Glomerular endothelial cell (primary cell): ENCODE results near the gene EEIG2. TPM values are rescaled to one million over a fixed set of nuclear protein-coding genes. Genes with fewer than 3 reads are reported as not detected.
"Not testable (repeated sequence)": the region's sequence is repeated elsewhere in the genome, so short reads cannot be mapped to it uniquely, and the experiment has no call there.

Experiments used
- DNase-seq: peaks from one replicate; pipeline ENCODE4 v3.0.0-alpha.2; 2011; ENCODE audit warnings: low read depth, low spot score; ENCODE audit errors: extremely low read depth
- total RNA-seq: library from RNA; depleted of rRNA; stranded (reverse); fragments of >200 nt; gene quantifications from 2 replicates; pipeline ENCODE4 v1.2.3, GENCODE V29; 2015

EEIG2 gene
- total RNA-seq: 2.8 TPM in 2 replicates

GRCh38 chr1:108559215-108560186 is at the start of gene EEIG2:
Gene EEIG2 (plus strand): TSS chr1:108560100. CDS start chr1:108560429, 329 bp downstream.
- DNase-seq: no peak

GRCh38 chr1:108511764-108512163 is 48.1 kb upstream of the EEIG2 start:
- DNase-seq: no peak

- DNase-seq: peak; percentile 7
These were observed 47.5 kb upstream of the EEIG2 start for GRCh38 chr1:108512239-108513043.

GRCh38 chr1:108513044-108513415 is 46.9 kb upstream of the EEIG2 start:
- no peak for DNase-seq

- not testable (repeated sequence) for DNase-seq
These were observed 46.0 kb upstream of the EEIG2 start for GRCh38 chr1:108513914-108514313.

GRCh38 chr1:108517301-108517897 is 42.5 kb upstream of the EEIG2 start:
- not testable (repeated sequence) for DNase-seq

- DNase-seq: no peak
These were observed 37.9 kb upstream of the EEIG2 start for GRCh38 chr1:108521990-108522393.

- no peak for DNase-seq
These were observed 36.1 kb upstream of the EEIG2 start for GRCh38 chr1:108523829-108524228.

GRCh38 chr1:108524676-108525075 is 35.2 kb upstream of the EEIG2 start:
- DNase-seq: no peak

- DNase-seq: no peak
These were observed 32.8 kb upstream of the EEIG2 start for GRCh38 chr1:108527135-108527534.

- no peak for DNase-seq
These were observed 32.1 kb upstream of the EEIG2 start for GRCh38 chr1:108527837-108528236.

GRCh38 chr1:108531444-108531843 is 28.5 kb upstream of the EEIG2 start:
- no peak for DNase-seq

GRCh38 chr1:108532730-108533129 is 27.2 kb upstream of the EEIG2 start:
- no peak for DNase-seq

GRCh38 chr1:108533351-108534083 is 26.4 kb upstream of the EEIG2 start:
- DNase-seq: no peak

- no peak for DNase-seq
These were observed 25.1 kb upstream of the EEIG2 start for GRCh38 chr1:108534759-108535158.

GRCh38 chr1:108535315-108535897 is 24.5 kb upstream of the EEIG2 start:
- not testable (repeated sequence) for DNase-seq

- not testable (repeated sequence) for DNase-seq
These were observed 23.9 kb upstream of the EEIG2 start for GRCh38 chr1:108536021-108536420.

- not testable (repeated sequence) for DNase-seq
These were observed 23.1 kb upstream of the EEIG2 start for GRCh38 chr1:108536791-108537190.

GRCh38 chr1:108537976-108538375 is 21.9 kb upstream of the EEIG2 start:
- DNase-seq: no peak

- no peak for DNase-seq
These were observed 18.9 kb upstream of the EEIG2 start for GRCh38 chr1:108540977-108541376.
